NCI-H524 (cell line): ENCODE measurements around the gene ESAM.

Source experiments
- DNase-seq, 2 experiments: peaks; one replicate each; lab custom pipeline; 2025; lab: John Stamatoyannopoulos, UW

The ESAM gene

GRCh38 chr11:124762105-124762623, at the start of gene ESAM:
ESAM (minus strand) TSS chr11:124762290; CDS start chr11:124762154, 136 bp downstream.
- peak in 1 of 2 experiments; percentile 58 for DNase-seq

GRCh38 chr11:124811399-124812125, 49.5 kb upstream of the ESAM start:
- DNase-seq: no peak

DNA sequence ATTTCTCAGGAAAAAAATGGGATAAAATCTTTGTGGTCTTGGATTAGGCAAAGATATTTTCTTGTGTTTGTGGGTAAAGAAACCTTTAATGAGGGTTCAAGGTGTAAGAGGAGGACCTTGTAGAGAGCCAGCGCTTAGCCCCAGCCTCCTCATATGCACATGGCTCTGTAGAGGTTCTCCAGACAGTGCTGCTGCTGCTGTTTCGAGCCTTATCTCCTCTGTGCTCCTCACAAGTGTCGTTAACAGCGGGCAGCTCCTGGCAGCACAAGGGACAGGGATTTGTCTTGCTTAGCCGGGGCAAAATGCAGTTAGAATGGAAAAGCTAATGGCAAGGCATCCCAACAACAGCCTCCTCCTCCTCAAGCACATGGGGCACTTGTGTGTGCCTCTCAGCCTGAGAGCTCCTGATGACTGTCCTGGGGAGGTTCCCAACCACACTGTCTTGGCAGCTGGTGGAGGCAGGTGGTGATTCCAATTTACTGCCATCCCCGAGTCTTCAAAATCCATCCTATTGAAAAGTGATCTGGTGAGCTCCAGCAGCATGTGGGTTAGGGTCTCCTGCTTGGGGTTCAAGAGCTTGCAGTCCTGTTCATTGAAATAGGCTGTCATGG, 45.7 kb upstream of the ESAM start:
- DNase-seq: peak; percentile 71 to 79

- DNase-seq: no peak
Measured at GRCh38 chr11:124807201-124807600, 45.1 kb upstream of the ESAM start.

- no peak for DNase-seq
Measured at GRCh38 chr11:124804884-124805283, 42.8 kb upstream of the ESAM start.

GRCh38 chr11:124801636-124802312, 39.7 kb upstream of the ESAM start:
- DNase-seq: no peak

- peak in 1 of 2 experiments; percentile 5 for DNase-seq
Measured at GRCh38 chr11:124801014-124801413, 38.9 kb upstream of the ESAM start.

GRCh38 chr11:124800226-124800929, 38.3 kb upstream of the ESAM start, which contains the start of gene MSANTD2:
MSANTD2 (minus strand) TSS chr11:124800406; CDS start chr11:124800380, 26 bp downstream.
- DNase-seq: peak; percentile 78 to 88

DNA sequence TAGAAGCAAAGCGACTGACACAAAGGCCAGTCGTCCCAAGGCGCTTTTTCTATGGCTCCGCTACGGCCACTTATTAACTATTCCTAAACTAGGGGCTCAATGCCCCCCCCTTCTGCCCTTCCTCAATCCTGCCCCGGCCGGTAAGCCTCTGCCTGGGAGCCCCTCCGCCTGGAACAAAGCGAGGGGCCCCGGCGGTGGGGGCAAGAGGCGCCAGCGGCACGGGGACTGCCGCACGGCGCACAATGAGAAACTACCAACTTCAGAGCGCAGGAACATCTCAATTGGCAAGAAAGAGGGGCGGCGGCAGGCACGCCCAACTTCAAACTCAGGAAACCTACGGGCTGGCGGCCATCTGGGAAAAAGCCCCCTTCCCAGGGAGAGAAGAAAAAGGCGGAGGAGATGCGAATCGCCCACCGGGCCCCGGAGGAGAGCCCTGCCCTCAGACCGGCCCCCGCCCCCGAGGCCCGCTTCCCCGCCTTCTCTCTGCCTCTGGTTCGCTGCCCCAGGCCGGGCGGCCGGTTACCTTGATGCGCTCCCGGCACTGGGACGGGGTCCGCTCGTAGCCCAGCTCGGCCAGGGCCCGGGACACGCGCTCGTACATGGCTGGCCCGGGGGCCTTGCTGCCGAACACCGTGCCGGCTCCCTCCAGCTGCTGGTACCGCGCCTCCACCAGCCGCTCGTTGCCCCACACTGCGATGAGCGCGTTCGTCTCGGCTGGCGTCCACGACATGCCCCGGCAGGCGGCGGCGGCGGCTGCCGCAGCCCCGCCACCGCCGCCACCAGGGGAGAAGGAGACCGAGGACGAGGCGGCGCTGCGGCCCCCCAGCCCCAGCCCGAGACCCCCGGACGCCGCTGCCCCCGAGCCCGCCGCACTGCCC, 37.5 kb upstream of the ESAM start:
- DNase-seq: peak in 1 of 2 experiments; percentile 3

GRCh38 chr11:124798991-124799347, 36.9 kb upstream of the ESAM start:
- DNase-seq: peak in 1 of 2 experiments; percentile 14

DNA sequence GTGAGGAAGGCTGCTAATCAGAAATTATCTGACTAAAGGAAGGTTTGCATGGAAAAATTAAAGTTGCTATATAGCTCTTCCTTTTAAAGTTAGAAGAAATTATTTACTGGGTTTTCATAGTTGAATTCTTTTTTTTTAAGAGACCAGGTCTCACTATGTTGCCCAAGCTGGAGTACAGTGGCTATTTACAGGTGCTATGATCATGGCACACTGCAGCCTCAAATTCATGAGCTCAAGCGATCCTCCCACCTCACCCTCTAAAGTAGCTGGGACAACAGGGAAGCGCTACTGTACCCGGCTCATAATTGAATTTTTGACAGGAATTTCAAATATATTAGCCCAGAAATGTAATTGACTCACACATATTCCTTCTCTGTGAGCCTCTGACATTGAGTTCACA, 34.2 kb upstream of the ESAM start:
- no peak for DNase-seq

DNA sequence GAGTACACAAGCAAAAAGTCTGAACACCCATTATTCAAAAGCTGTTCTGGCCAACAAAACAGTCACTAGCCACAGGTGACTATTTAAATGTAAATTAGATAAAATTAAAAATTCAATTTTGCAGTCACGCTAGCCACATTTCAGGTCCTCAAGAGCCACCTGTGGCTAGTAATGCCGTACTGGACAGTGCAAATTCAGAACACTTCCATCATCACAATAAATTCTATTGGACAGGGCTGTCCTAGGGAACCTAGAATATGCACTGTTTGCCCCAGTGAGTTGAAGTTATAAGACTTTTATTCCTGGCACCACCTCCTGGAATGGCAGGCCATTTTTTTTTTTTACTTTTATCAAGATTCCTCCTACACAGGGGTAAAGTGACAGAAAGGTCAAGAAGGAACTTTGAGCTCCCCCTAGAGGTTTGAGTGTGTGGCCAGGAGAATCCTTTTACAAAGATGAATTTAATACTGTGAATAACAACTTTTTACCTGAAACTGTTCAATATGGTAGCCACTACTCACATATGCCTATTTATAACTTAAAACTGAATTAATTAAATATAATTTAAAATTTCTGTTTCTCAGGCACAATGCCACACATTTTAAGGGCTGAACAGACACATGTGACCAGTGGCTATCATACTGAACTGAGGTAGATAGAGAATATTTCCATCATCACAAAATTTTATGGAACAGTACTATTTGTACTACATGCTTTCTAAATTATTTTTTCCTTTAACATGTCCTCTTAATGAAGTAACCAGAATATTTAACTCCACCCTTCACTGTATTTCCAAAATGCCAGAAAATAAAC, 31.6 kb upstream of the ESAM start:
- peak in 1 of 2 experiments; percentile 39 for DNase-seq

- no peak for DNase-seq
Measured at GRCh38 chr11:124791626-124792341, 29.7 kb upstream of the ESAM start.

DNA sequence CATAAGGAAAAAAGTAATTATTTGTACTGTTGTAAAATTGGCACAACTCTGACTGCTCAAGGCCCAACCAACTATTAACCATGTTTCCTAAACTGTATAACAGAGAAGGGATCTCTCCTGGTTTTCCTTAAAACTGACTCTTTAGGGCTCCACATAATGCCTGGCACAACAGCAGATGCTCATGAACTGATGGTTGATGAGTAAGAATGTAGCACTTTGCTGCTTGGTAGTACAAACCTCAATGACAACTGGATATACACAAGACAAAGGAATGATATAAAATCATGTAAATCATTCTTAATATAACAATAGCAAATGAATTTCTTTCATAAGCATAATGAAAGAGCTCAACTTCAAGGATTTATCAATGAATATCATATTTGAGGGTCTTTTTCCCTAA, 26.4 kb upstream of the ESAM start:
- no peak for DNase-seq

DNA sequence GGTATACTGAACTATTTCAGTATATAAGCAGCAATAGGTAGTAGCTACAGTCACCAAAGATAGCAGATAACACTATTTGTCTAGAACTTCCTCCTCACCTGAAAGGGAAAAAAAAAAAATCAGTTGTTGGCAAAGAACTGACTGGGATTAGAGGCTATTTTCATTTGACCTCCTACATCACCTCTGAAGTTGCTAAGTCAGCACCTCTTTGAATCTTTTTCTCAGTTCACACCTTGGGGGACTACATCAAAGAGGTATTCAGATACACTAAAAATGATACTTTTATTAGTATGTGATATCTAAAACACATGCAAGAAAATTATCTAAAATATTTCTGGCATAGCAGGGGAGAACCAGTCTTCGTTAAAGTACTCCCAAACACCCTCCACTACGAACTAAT, 22.0 kb upstream of the ESAM start:
- DNase-seq: no peak

DNA sequence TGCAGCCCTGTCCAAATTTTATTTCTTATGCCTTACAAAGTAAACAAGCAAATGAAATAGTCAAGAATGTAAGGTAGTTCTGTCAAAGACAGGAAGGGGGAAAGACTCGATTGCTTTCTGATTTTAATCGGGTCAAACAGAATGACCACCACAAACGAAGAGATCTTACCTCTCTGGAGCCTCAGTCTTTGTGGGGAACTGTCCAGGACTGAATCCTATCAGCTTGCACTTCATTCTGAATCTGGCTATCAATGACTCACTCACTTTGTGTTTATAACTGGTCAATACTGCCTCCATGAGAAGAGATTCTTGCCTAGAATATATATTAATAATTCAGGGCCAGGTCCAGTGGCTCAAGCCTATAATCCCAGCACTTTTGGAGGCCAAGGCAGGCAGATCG, 20.9 kb upstream of the ESAM start:
- DNase-seq: no peak

- DNase-seq: no peak
Measured at GRCh38 chr11:124779568-124779967, 17.5 kb upstream of the ESAM start.

- DNase-seq: peak in 1 of 2 experiments; percentile 9
Measured at GRCh38 chr11:124778281-124778680, 16.2 kb upstream of the ESAM start.

DNA sequence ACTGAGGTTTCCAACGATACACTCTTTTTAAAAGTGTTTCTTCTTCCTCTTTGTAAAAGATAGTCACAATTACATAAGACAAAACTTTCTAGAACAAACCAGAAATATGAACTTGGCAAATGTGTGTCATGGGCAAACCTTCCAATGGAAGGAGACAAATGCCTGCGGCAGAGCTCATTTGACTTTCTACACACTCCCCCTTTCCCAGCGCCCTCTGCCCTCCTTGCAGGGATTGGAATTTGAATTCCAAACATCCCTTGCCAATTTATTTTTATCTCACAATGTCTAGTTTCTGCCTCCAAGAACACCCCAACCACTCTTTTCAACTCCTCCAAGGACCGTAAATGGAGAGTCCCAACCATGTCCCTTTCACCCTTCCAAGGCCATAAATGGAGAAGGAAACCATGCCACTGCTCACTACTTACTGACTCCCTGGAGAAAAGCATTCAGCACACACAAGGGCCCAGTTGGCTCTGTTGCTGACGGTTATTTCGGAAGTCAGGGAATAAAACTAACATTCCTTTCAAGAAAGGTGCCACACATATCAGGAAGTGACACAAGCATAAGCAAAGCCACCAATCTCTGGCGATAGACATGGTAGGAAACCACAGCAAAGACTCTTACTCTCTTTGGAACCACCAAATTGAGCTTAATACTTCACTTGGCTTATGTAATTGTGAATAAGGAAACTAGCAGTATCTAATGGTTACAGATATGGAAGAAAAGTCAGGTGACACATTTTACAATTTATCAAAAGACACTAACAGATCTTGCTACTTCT, 15.0 kb upstream of the ESAM start:
- no peak for DNase-seq
